Body of pancreas (tissue), 4 donors: ENCODE results near the gene TEX44. TPM values are rescaled to one million over a fixed set of nuclear protein-coding genes. Genes with fewer than 3 reads are reported as not detected.
"Not testable (repeated sequence)": the region's sequence is repeated elsewhere in the genome, so short reads cannot be mapped to it uniquely, and the experiment has no call there.

Source experiments
- ATAC-seq: fragments of 150-250 bp; one replicate; pipeline ENCODE4 v1.9.1; 2016
- DNase-seq, 4 donors: peaks; one replicate each; pipeline ENCODE4 v3.0.0-alpha.2; 2019
- H3K27ac ChIP-seq, 4 donors: fragments of 200-600 bp; sonication (generic); 1 replicate in 3 of 4; 2 replicates in 1 of 4; pipeline versions ENCODE4 v1.5.1 to v1.6.1; 2016 to 2019; ENCODE audit warnings: mild to moderate bottlenecking in 1 of 4, mixed read lengths in 1 of 4, moderate library complexity in 1 of 4
- H3K27me3 ChIP-seq, 2 donors: fragments of 200-600 bp; sonication (generic); one replicate each; pipeline ENCODE4 v1.6.0; 2016; ENCODE audit warnings: mild to moderate bottlenecking in 1 of 2
- H3K36me3 ChIP-seq, 2 donors: fragments of 200-600 bp; sonication (generic); replicated peaks in 1 of 2; 2 replicates each; pipeline ENCODE4 v1.5.1; 2016; ENCODE audit warnings: low read depth in 2 of 2; ENCODE audit not compliant: insufficient read depth in 1 of 2
- H3K4me1 ChIP-seq: fragments of 200-600 bp; sonication (generic); one replicate; pipeline ENCODE4 v1.6.0; 2016
- H3K4me3 ChIP-seq, 2 donors: fragments of 200-600 bp; sonication (generic); 1 replicate in 1 of 2; 2 replicates in 1 of 2; pipeline ENCODE4 v1.5.1; 2016 to 2019
- H3K9me3 ChIP-seq, 3 donors: fragments of 200-600 bp; sonication (generic); 1 replicate in 2 of 3; 2 replicates in 1 of 3; pipeline ENCODE4 v1.5.1; 2016
- POLR2A ChIP-seq, 3 donors: fragments of 450-650 bp; IDR thresholded peaks; one replicate each; pipeline ENCODE4 v1.6.1; 2016; ENCODE audit warnings: antibody characterized with exemption in 3 of 3, mild to moderate bottlenecking in 2 of 3
- WGBS, 2 donors: methylation state at CpG; one replicate each; pipeline ENCODE4 v1.1.5; 2017; 5-methylcytosine and 5-hydroxymethylcytosine counted together
- intact Hi-C: fragments of 100-400 bp; cut with DNase I; formaldehyde crosslinking; loops from one replicate; pipeline ENCODE4 v1.15.1; 2023
- total RNA-seq, 2 donors: library from RNA; depleted of rRNA; stranded (reverse); fragments of >200 nt; gene quantifications; one replicate each; pipeline ENCODE4 v1.1.0, GENCODE V29; 2016
- TF ChIP-seq, protein P1 (sequence below), 7 experiments: fragments of 450-650 bp in 4 of 7; fragments of 200-600 bp in 3 of 7; sonication (generic) in 3 of 7; IDR thresholded peaks; one replicate each; pipeline ENCODE4 v1.5.1; 2016 to 2019; ENCODE audit warnings: antibody characterized with exemption in 7 of 7

TEX44 gene
- total RNA-seq, 2 donors from 2014 or later: not detected

GRCh38 chr2:231554748-231555545 lies 37.7 kb upstream of the TEX44 start:
- peak in 3 of 4 donors; percentile 30 to 50 (median 40) for DNase-seq
- intact Hi-C loops: loop anchor here (5.0 kb wide), 1 partner anchor 73 kb away; no protein-coding TSS in a partner anchor
- H3K4me3 ChIP-seq: no peak overlapping the region

GRCh38 chr2:231556496-231556895 lies 36.2 kb upstream of the TEX44 start:
- H3K27ac ChIP-seq, H3K36me3 ChIP-seq, DNase-seq, H3K9me3 ChIP-seq, H3K27me3 ChIP-seq, H3K4me3 ChIP-seq, ATAC-seq, H3K4me1 ChIP-seq: not testable (repeated sequence)
- WGBS, 2 donors: 88 to 99% methylated on average over 8 of the region's 8 CpGs
- intact Hi-C loops: loop anchor here (5.0 kb wide), 1 partner anchor 74 kb away; no protein-coding TSS in a partner anchor

More at GRCh38 chr2:231554748-231555545, 37.7 kb upstream of the TEX44 start:
- Histone ChIP-seq H3K27me3 (no peaks in the 10 kb centered on the region), H3K27ac (peak overlapping the region in 1 of 4 donors; percentile 36), H3K4me1 (peaks cover 5% of the 10 kb centered on the region), H3K36me3 (no peaks in the 10 kb centered on the region), H3K9me3 (peaks cover 0 to 4% (median 0%) of the 10 kb centered on the region in 3 donors)
- TF ChIP-seq, protein P1, sequence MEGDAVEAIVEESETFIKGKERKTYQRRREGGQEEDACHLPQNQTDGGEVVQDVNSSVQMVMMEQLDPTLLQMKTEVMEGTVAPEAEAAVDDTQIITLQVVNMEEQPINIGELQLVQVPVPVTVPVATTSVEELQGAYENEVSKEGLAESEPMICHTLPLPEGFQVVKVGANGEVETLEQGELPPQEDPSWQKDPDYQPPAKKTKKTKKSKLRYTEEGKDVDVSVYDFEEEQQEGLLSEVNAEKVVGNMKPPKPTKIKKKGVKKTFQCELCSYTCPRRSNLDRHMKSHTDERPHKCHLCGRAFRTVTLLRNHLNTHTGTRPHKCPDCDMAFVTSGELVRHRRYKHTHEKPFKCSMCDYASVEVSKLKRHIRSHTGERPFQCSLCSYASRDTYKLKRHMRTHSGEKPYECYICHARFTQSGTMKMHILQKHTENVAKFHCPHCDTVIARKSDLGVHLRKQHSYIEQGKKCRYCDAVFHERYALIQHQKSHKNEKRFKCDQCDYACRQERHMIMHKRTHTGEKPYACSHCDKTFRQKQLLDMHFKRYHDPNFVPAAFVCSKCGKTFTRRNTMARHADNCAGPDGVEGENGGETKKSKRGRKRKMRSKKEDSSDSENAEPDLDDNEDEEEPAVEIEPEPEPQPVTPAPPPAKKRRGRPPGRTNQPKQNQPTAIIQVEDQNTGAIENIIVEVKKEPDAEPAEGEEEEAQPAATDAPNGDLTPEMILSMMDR (IDR thresholded peaks at IDR 0.05): no peak
- no peak for TF ChIP-seq POLR2A (IDR thresholded peaks at IDR 0.05)
- no peak for ATAC-seq
- 66 to 79% methylated on average over 14 of the region's 14 CpGs for WGBS, 2 donors

DNA sequence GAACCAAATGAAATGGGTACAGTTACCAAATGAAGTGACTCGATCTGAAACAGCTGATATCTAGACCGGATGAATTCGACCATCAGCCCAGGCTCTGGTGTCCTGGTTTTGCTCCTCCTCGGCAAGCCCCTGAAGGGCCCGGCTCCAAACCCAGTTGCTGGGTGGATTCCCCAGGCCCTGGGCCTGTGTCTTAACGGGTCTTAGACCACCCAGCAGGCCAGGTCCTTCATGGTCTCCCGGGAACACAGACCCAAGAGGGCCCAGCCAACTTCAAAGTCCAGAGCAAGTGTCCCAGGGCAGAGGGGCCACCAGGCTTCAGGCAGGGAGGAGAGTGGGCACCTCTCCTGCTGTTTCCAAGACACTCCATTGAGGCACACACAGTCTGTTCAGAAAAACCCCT lies 35.7 kb upstream of the TEX44 start:
- intact Hi-C loops: loop anchor here (5.0 kb wide), 1 partner anchor 75 kb away; no protein-coding TSS in a partner anchor
- no peaks in the 10 kb centered on the region for H3K27me3 ChIP-seq
- H3K9me3 ChIP-seq: peaks cover 0 to 4% (median 0%) of the 10 kb centered on the region in 3 donors
- H3K4me1 ChIP-seq: peaks cover 5% of the 10 kb centered on the region
- peak overlapping the region in 1 of 4 donors; percentile 17 for H3K27ac ChIP-seq
- no peaks in the 10 kb centered on the region for H3K36me3 ChIP-seq
- DNase-seq (no peak), ATAC-seq (no peak)
- no peak overlapping the region for H3K4me3 ChIP-seq
- TF ChIP-seq POLR2A (IDR thresholded peaks at IDR 0.05): no peak
- TF ChIP-seq, protein P1 (IDR thresholded peaks at IDR 0.05): no peak
- 76 to 90% methylated on average over 4 to 7 of the region's 7 CpGs for WGBS, 2 donors

DNA sequence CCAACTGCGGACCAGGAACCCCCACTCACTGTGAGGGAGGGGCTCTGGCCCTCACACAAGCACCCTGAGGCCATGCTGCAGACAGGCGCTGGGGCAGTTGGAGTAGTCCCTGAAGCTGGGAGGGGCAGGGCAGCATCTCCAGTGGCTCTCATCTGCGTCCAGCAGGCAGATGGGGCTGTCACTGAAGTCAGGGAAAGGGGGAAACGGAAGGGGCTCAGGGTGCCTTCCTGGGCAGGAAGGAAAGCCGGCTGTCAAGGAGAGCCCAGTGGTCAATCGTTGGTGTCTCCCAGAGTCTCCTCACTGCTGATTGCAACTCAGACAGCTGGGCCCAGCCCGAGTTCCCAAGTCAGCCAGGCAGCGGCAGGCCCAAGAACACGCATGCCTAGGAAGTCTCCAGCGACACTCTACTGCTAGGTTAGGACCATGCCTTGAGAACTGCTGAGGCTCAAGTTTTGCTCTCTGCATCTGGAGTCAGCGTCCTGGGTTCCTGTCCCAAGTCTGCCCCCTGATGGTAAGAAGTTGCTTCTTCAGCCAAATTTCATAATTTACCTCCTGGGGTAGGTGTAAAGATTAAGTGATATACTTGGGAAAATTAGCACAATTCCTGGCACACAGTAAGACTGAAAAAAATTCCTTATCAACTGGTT lies 35.0 kb upstream of the TEX44 start:
- no peaks in the 10 kb centered on the region for H3K27me3 ChIP-seq
- no peak overlapping the region for H3K4me3 ChIP-seq
- 29 to 74% methylated on average over 6 to 10 of the region's 11 CpGs for WGBS, 2 donors
- H3K36me3 ChIP-seq: no peaks in the 10 kb centered on the region
- peaks cover 0 to 1% (median 0%) of the 10 kb centered on the region in 3 donors for H3K9me3 ChIP-seq
- TF ChIP-seq POLR2A (IDR thresholded peaks at IDR 0.05): no peak
- TF ChIP-seq, protein P1 (IDR thresholded peaks at IDR 0.05): peak; percentile 21 to 88 (median 67)
- H3K27ac ChIP-seq: peak overlapping the region in 1 of 4 donors; percentile 17
- peak; percentile 93 for ATAC-seq
- peaks cover 5% of the 10 kb centered on the region for H3K4me1 ChIP-seq
- intact Hi-C loops: loop anchor here (5.0 kb wide), 1 partner anchor 75 kb away; no protein-coding TSS in a partner anchor
- DNase-seq: peak; percentile 60 to 85 (median 68)

DNA sequence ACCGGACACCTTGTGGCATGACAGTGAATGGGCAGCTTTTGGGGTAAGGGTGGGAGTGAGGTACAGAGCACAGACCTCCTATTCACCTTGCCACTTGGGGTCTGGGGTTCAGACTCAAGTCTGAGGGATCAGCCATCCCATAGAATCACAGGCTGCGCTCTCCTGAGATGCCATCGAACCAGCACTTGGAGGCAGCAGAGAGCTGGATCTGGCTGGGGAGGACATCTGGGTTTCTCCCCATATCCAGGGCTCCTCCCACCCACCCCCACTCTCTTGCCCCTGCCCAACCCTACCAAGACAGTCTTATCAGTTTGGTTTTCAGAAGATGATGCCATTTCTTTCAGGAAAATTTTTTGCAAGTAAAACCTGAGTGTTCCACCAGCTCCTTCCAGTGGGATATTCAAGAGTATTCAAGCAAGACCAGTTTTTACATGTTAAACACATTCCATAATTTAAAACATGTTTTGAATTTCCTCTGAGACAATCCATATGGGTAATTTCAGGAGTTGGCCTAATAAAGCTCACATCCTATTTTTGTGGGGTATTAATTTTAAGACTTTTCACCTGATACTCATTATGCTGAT lies 29.2 kb upstream of the TEX44 start:
- no peak overlapping the region for H3K27ac ChIP-seq
- intact Hi-C loops: no loop called here
- no peaks in the 10 kb centered on the region for H3K27me3 ChIP-seq
- peak; percentile 72 for ATAC-seq
- H3K36me3 ChIP-seq: no peaks in the 10 kb centered on the region
- peak; percentile 41 to 52 (median 46) for DNase-seq
- H3K4me3 ChIP-seq: no peak overlapping the region
- H3K4me1 ChIP-seq: no peaks in the 10 kb centered on the region
- 11 to 15% methylated on average over 3 of the region's 3 CpGs for WGBS, 2 donors
- no peaks in the 10 kb centered on the region for H3K9me3 ChIP-seq
- TF ChIP-seq, protein P1 (IDR thresholded peaks at IDR 0.05): peak; percentile 35 to 47 (median 40)
- TF ChIP-seq POLR2A (IDR thresholded peaks at IDR 0.05): no peak
